HG03025 (cell line): ENCODE measurements around the gene ZNF12.
"Not testable (repeated sequence)": the region's sequence is repeated elsewhere in the genome, so short reads cannot be mapped to it uniquely, and the experiment has no call there.

Source experiments
- ATAC-seq: cut with Tn5 transposase; IDR thresholded peaks from one replicate; pipeline ENCODE4 v1.9.1; 2021; ENCODE audit warnings: mild to moderate bottlenecking, moderate library complexity; ENCODE audit not compliant: unreplicated experiment, low FRiP score

ZNF12 gene

GRCh38 chr7:6700793-6701192 is 6.0 kb downstream of the ZNF12 start:
- no peak for ATAC-seq

GRCh38 chr7:6691609-6692106 is 15.1 kb downstream of the ZNF12 start:
- ATAC-seq = no peak

GRCh38 chr7:6691103-6691502 is 15.6 kb downstream of the ZNF12 start:
- no peak for ATAC-seq

GRCh38 chr7:6680146-6680545 is 26.6 kb downstream of the ZNF12 start:
- ATAC-seq = no peak

GRCh38 chr7:6675807-6676405 is 30.8 kb downstream of the ZNF12 start:
- ATAC-seq = no peak

DNA sequence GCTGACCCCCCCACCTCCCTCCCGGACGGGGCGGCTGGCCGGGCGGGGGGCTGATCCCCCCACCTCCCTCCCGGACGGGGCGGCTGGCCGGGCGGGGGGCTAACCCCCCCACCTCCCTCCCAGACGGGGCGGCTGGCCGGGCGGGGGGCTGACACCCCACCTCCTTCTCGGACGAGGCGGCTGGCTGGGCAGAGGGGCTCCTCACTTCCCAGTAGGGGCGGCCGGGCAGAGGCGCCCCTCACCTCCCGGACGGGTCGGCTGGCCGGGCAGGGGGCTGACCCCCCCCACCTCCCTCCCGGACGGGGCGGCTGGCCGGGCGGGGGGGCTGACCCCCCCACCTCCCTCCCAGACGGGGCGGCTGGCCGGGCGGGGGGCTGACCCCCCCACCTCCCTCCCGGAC is 35.9 kb downstream of the ZNF12 start:
- not testable (repeated sequence) for ATAC-seq

DNA sequence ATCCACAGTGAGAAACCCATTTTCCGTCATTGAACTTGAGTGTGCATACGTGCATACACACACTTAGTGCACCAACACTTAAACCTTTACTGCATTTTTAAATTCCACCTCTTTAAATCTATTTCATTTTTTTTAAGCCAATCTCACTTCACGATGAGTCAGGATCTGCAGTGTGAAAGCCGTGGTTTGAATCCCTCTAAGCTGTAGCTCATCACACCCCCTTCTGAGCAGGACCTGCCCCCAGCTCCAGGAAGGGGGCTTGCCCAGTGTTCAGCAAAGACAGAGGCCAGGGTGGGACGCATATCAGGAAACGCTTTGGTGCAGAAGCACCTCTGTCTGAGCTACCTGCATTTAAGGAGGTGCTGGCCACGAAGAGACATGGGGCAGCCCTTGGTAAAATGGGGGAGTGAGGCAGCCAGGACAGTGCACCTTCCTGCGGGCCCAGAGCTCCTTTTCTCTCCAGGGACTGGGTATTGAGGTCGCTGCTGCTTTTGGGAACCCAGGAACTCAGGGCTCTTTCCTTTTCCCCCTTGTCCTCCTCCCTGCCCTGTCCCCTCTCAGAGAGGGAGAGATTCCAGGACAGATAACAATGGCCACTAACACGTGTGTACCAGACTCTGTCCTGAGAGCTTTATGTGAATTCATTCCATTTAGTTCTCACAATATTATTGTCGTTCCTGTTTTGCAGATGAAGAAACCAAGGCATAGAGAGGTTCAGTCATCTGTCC is 48.0 kb downstream of the ZNF12 start:
- no peak for ATAC-seq

DNA sequence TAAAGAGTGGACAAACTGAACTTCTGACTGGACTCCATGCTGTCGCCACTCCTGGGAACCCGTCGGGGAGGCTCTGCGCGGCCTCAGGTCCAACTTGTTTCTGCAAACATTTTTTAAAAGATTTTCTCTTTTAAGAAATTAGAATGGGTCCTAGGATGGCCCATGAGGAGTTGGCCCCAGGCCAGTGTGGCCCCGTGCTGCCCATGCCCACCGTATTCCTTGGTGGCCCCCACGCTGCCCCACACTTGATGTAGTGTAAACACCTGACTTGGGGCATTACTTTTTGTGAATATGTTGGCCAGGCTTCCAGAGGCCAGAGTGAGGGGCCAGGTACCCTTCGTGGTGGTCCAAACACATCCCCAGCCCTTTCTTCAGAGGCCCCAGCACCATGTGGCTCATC is 50.3 kb downstream of the ZNF12 start:
- no peak for ATAC-seq

- no peak for ATAC-seq
These were observed 50.9 kb downstream of the ZNF12 start for GRCh38 chr7:6655636-6656385.

DNA sequence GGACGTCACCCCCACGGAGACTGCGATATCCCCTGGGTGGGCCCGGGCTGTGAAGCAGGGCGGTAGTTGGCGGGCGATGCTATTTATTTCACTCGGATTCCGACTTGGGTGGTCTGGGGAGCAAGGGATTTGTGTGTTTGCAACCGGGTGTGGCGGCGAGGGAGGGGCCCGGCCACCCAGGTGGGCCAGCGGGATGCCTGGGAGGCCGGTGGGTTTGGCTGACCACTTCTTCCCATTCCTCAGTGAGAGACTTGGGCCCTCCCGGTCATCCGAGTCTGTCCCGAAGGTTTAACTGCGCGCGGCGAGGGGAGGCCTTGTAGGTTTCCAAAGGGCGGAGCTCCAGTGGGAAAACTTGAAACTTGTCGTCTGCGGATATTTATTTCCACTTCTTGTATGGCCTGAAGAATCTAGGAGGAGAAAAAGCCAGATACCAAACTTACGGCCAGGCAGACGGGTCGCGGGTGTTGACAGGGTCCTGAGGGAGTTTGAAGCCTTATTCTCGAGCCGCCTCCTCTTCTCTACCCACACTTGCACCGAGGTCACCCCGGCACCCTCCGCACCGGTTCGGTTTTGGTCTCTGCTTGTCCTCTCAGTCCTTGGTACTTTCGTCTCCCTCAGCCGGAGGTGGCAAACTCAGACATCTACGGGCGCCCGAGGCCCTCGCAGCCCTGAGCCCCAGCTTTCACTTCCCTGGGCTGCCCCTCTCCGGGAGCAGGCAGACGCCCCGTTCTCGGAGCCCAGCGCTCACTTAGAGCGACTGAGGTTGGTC is 51.7 kb downstream of the ZNF12 start:
- no peak for ATAC-seq

- ATAC-seq = no peak
These were observed 52.5 kb downstream of the ZNF12 start for GRCh38 chr7:6654113-6654841.

DNA sequence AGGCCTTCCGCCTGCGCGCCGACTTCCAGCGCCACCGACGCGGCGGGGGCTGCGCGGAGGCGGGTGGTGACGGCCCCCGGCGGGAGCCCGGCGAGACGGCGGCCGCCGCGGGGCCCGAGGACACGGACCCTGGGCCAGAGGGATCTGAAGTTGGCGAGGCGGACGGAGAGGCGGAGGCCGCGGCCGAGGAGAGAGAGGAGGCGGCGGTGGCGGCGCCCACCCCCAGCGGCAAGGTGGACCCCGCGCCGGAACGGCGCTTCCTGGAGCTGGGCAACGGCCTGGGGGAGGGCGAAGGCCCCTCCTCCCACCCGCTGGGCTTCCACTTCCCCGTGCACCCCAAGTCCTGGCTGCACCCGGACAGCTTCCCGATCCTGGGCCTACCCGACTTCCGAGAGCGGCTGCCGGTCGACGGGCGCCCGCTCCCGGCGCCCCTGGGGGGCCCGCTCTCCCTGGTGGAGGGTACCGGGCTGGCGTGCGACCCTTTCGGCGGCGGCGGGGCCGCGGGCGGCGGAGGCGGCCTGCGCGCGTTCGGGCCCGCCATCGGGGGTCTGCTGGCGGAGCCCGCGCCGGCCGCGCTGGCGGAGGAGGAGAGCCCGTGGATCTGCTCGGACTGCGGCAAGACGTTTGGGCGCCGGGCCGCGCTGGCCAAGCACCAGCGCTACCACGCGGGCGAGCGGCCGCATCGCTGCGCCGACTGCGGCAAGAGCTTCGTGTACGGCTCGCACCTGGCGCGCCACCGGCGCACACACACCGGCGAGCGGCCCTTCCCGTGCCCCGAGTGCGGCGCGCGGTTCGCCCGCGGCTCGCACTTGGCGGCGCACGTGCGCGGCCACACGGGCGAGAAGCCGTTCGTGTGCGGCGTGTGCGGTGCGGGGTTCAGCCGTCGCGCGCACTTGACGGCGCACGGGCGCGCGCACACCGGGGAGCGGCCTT is 53.4 kb downstream of the ZNF12 start:
- ATAC-seq = no peak

DNA sequence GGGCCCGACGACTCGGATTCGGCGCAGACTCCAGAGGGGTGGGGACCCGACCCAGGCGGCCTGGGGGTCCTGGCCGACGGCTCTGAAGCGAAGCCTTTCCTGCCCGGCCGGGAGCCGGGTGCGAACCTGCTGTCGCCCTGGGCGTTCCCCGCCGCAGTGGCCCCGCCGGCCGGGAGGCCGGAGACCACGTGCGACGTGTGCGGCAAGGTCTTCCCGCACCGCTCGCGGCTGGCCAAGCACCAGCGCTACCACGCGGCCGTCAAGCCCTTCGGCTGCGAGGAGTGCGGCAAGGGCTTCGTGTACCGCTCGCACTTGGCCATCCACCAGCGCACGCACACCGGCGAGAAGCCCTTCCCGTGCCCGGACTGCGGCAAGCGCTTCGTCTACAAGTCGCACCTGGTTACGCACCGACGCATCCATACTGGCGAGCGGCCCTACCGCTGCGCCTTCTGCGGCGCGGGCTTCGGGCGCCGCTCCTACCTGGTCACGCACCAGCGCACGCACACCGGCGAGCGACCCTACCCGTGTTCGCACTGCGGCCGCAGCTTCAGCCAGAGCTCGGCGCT is 54.2 kb downstream of the ZNF12 start:
- no peak for ATAC-seq

- ATAC-seq = no peak
These were observed 54.8 kb downstream of the ZNF12 start for GRCh38 chr7:6651851-6652445.

DNA sequence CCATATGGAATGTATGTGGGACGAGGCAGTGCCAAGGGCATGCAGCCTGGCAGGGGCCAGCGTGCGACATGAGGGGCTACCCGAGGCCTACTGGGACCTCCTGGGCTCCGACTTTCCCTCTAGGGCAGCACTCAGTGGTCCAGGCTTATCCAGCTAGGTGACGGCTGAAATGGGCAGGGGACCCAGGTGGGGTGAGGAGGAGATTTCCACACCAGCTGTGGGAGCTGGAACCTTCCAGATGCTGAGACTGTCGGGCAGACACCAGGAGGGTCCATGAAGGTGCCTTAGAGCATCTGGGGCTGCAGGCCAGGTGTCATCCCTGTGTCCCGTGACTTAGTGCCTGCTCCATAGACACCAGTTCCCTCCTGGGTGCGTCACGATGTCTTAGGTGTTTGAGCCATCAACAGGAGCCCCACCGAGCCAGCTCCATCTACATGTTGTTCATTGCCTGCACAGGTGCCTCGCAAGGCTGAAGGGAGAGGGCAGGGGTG is 56.2 kb downstream of the ZNF12 start:
- ATAC-seq = no peak

- no peak for ATAC-seq
These were observed 56.7 kb downstream of the ZNF12 start for GRCh38 chr7:6650086-6650485.

DNA sequence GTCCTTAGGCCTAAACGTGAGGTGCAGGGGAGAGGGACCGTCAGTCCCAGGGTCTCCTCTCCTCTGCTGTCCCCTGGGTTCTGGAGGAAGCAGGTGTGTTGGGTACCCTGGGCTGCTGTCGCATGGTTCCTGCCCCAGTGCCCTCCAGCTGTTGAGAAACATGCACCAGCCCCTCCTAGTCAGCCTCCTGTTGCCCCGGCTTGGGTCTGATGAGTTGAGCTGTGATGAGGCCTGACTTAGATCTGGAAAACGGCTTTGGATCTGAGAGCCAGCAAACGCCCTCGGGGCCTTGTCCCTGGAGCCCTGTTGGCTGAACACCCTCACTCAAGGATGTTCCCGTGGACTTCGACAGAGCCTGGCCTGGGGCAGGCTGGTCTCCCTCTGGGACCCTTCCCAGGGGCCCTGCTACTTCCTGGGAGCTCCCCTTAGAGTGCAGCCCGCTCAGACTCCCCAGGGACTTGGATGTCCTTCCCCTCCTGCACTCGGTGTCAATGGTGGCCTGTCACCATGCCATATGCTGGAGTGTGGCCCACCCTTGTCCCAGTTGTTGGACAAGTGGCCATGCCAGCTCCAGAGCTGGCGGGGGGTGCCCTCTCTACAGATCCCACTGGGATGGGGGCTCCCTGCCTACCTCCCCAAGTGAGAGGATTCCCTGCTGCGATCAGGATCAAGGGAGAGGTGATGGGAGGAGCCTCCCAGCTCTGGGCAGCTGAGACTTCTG is 57.3 kb downstream of the ZNF12 start:
- ATAC-seq = no peak

DNA sequence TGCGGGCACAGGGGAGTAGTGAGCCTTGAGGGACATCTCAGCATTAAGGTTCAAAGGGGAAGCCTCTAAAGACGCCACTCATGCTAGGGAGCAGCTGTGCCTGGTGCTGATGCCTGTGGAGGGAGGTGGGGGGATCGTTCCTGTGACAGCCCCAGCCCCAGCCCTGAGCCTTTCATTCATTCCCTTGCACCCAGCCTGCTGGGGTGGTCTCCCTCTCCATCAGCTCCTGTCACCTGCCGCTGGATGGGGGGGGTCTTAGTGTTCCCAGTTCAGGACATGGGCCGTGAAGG is 58.0 kb downstream of the ZNF12 start:
- no peak for ATAC-seq
